Fibroblast of the aortic adventitia (primary cell): ENCODE results near the gene IBTK. TPM values are rescaled to one million over a fixed set of nuclear protein-coding genes. Genes with fewer than 3 reads are reported as not detected.
"Not testable (repeated sequence)": the region's sequence is repeated elsewhere in the genome, so short reads cannot be mapped to it uniquely, and the experiment has no call there.

Source experiments
- DNase-seq: peaks from one replicate; pipeline ENCODE4 v3.0.0-alpha.2; 2010; ENCODE audit warnings: low read depth
- H3K4me3 ChIP-seq: 2 replicates; pipeline ENCODE4 v1.5.1; 2011; ENCODE audit warnings: low read depth, mild to moderate bottlenecking, control low read depth, low read length, moderate library complexity
- total RNA-seq: library from RNA; depleted of rRNA; stranded (reverse); fragments of >200 nt; gene quantifications from 2 replicates; pipeline ENCODE4 v1.2.3, GENCODE V29; 2012; ENCODE audit warnings: low replicate concordance
- TF ChIP-seq, protein P1 (sequence below): IDR thresholded peaks from 2 replicates; pipeline ENCODE4 v1.5.1; 2011; ENCODE audit warnings: mild to moderate bottlenecking, low read length, control low read depth, inconsistent platforms; ENCODE audit not compliant: insufficient read depth

The IBTK gene
- 63.3 and 69.3 TPM in 2 replicates for total RNA-seq

DNA sequence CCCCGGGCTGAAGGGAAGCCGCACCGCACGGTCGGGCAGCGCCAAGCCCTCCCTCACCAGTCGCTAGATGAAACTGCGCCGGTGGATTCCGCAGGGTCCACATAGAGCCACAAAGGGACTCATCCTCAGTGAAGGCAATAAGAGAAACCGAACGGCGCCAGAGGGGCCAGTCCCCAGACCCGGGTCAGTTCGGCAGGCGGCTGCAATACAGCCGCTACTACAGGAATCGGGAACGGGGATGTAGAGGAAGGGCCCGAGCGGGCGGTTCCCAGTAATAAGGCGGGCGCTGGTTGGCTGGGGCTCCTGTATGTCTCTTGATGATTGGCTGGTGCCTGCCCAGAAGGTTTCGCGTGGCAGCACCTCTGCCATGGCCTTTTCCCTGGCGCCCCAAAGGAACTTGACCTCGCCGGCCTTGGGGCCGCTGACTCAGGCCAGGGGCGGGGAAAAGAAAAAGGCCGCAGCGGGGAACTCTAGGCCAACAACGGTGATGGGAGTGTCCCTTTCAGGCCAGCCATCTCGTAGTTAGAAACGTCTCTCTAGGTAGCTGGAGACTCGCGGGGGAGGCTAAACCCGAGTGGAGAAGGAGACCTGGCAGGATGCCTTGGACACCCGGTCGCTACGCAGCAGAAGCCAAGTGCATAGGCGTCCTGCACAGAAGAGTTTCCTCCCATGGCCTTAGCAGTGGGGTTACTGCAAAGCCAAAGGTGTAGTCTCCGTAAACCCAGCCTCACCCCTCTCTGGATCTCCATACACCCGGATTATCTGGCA, at the start of gene IBTK:
IBTK (minus strand) TSS at position 240 of the 768 bp plus-strand sequence. CDS start 7,258 bp downstream, outside the sequence.
- DNase-seq: peak; percentile 93
- TF ChIP-seq, protein P1, sequence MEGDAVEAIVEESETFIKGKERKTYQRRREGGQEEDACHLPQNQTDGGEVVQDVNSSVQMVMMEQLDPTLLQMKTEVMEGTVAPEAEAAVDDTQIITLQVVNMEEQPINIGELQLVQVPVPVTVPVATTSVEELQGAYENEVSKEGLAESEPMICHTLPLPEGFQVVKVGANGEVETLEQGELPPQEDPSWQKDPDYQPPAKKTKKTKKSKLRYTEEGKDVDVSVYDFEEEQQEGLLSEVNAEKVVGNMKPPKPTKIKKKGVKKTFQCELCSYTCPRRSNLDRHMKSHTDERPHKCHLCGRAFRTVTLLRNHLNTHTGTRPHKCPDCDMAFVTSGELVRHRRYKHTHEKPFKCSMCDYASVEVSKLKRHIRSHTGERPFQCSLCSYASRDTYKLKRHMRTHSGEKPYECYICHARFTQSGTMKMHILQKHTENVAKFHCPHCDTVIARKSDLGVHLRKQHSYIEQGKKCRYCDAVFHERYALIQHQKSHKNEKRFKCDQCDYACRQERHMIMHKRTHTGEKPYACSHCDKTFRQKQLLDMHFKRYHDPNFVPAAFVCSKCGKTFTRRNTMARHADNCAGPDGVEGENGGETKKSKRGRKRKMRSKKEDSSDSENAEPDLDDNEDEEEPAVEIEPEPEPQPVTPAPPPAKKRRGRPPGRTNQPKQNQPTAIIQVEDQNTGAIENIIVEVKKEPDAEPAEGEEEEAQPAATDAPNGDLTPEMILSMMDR: no peak
- peak within 1 kb of the TSS; percentile 83 for H3K4me3 ChIP-seq

DNA sequence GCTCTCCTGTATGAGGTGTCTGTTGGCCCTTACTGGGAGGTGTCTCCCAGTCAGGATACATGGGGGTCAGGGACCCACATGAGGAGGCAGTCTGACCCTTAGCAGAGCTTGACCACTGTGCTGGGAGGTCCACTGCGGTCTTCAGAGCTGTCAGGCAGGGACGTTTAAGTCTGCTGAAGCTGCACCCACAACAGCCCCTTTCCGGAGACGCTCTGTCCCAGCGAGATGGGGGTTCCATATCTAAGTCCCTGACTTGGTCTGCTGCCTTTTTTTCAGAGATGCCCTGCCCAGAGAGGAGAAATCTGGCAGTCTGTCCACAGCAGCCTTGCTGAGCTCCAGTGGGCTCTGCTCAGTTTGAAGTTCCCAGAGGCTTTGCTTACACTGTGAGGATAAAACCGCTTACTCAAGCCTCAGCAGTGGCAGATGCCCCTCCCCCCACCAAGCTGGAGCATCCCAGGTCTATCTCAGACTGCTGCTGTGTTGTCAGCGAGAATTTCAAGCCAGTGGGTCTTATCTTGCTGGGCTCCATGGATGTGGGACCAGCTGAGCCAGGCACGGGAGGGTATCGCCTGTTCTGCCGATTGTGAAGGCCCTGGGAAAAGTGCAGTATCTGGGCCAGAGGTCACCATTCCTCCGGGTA, 36.3 kb upstream of the IBTK start:
- TF ChIP-seq, protein P1: no peak
- H3K4me3 ChIP-seq: no peak overlapping the region
- DNase-seq: no peak

DNA sequence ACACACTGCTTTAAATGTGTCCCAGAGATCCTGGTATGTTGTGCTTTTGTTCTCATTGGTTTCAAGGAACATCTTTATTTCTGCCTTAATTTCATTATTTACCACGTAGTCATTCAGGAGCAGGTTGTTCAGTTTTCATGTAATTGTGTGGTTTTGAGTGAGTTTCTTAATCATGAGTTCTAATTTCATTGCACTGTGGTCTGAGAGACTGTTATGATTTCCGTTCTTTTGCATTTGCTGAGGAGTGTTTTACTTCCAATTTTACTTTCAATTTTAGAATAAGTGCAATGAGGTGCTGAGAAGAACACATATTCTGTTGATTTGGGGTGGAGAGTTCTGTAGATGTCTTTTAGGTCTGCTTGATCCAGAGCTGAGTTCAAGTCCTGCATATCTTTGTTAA, 34.0 kb upstream of the IBTK start:
- not testable (repeated sequence) for DNase-seq, H3K4me3 ChIP-seq

DNA sequence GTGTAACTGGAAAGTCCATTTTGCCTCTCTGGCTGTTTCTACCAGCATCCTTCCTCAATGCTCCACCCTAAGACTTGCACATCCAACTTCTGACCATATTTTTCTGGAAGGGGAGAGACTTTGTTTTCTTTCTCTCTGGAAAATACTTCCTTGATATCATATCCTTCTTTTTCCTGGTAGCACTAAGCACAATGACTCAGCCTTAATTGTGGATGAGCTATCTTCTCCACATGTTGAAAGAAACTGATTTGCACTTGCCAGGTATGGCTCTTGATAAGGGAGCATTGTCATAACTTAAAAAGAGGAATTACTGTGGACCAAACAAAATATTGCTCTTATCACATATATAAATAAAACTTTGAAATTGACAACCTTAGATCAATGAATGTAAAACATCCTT, 30.1 kb upstream of the IBTK start:
- DNase-seq: peak; percentile 11
- TF ChIP-seq, protein P1: no peak
- H3K4me3 ChIP-seq: no peak overlapping the region

DNA sequence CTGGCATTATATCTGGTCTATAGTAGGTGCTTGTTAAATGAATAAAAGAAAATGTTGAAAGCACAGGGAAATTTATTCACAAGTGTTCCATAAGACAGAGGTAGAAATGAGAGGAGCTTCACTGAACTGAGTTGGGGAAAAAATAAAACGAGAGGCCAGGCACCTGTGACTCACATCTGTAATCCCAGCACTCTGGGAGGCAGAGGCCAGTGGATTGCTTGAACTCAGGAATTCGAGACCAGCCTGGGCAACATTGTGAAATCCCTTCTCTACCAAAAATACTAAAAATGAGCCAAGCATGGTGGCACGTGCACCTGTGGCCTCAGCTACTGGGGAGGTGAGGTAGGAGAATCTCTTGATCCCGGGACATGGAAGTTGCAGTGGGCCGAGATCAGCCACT, 28.1 kb upstream of the IBTK start:
- no peak overlapping the region for H3K4me3 ChIP-seq
- TF ChIP-seq, protein P1: no peak
- no peak for DNase-seq

- no peak overlapping the region for H3K4me3 ChIP-seq
- DNase-seq: no peak
- TF ChIP-seq, protein P1: no peak
Observed at GRCh38 chr6:82273295-82273694, 25.8 kb upstream of the IBTK start.

DNA sequence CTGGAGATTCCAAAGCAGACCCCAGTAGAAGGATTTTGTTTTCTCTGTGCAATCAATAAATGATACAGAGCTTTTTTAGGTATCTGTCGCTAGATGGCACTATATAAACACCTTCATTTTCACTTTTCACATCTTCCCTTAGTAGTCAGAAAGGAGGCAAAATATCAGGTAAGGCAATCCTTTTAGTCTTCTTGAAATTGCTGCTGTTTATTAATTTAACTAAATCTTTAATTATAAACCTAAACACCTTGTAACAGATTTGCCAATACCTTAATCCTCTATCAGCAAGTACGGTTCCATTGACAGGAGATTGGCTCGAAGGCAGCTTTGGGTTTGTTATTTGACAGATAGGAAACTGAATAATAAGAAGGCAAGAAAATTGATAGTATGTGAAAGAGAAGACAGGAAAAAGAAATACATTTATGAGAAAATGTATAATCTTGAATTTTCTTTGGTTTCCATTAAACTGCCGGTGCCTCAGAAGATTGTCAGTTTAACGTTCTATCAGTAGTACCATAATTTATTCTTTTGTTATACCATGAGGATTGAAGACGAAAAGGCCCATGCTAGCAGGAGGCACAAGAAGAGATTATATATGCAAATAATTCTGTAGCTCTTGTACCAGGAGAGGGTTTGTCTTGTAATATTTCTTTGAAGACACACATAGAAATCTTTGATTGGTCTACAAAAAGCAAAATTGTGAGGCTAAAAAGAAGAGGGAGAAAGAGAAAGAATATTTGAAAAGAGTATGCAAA, 23.5 kb upstream of the IBTK start:
- no peak overlapping the region for H3K4me3 ChIP-seq
- DNase-seq: peak; percentile 68
- TF ChIP-seq, protein P1: peak; percentile 51
